Limb (tissue), 2 donors: ENCODE results near the gene SEMA3B.
"Not testable (repeated sequence)": the region's sequence is repeated elsewhere in the genome, so short reads cannot be mapped to it uniquely, and the experiment has no call there.

ENCODE experiments used
- DNase-seq, 2 donors: peaks; one replicate each; pipeline ENCODE4 v3.0.0-alpha.2; 2016; ENCODE audit errors: extremely low spot score in 2 of 2

SEMA3B gene

DNA sequence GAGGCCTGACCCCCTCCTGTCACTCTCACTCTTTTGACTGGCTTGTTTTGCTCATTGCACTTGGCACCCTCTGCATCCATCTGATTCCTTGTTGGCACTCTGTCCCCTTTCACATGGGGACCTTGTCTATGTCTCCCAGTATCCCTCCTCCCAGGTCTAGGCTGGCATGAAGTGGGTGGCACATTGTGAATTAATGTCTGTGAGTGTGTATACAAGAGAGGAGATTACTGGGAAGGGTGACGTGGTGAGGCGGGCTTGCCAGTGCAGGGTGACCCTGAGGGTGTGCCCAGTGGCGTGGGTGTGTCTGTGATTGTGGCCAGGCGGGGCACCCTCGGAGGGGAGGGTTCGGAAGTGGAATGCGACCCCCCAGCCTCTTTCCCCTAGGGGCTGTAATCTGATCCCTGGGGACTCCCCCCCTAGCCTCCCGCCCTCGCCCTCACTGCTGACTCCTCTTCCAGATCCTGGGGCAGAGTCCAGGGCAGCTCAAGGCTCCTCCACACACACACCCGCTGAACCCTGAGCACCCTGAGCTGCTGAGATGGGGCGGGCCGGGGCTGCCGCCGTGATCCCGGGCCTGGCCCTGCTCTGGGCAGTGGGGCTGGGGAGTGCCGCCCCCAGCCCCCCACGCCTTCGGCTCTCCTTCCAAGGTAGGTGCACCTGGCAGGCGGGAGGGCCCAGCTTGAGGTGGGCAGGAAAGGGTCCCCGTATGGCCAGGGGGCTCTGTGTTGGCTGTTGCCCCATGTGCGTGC is at the start of gene SEMA3B:
Gene SEMA3B (plus strand): TSS at position 445 of the 749 bp plus-strand sequence. CDS start 94 bp downstream, at position 539.
- peak in 1 of 2 donors; percentile 55 for DNase-seq

DNA sequence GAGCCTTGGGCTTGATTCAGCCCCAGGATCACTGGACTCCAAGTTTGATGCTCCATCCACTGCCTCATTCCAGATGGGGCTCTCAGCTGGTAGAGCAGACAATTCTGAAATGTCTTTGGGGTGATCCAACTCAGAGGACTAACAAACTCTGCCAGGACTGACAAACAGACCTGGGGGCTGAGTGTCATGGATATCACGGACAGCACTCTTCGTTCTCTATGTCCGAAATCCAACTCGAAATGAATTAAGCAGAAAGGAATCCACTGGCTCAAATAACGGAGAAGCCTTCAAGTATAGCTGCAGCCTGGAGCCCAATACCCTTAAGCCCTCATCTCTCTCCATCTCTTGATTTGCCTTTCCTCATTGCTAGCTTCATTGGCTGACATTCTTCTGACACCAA is 49.7 kb upstream of the SEMA3B start:
- DNase-seq = no peak

DNA sequence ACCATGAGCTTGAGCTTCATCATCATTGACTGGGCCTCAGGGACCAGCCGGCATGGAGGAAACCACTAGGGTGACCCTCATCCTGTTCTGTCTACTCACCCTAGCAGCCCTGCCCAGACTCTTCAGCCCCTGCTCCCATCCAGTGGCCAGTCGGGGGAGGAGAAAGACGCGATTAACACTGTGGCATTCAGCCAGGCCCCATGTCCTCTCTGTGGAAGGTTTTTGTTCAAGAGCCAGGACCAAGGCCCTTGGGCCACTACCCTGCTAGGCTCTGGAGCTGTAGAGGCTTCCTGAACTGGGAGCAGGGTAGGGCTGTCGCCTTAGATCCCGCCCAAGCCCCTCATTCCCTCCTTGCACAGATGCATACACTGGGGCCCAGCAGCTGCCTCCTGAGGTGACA is 48.8 kb upstream of the SEMA3B start:
- DNase-seq = no peak

DNA sequence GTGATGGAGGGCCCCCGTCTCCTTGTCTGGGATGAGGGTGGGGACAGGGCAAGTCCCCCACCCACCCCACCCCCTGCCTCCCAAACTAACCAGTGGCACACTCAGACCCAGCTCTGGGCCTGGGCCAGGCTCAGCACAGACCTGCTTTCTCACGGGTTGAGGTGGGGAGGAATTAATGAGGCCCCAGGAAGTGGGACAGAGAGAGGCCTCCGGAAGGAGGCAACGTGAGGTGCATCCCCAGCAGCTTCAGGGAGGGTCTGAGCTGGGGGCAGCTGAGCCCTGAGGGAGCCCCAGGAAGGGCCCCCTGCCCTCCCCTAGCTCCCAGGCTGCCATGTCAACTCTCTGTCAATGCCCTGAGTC is 47.9 kb upstream of the SEMA3B start:
- DNase-seq = no peak

DNA sequence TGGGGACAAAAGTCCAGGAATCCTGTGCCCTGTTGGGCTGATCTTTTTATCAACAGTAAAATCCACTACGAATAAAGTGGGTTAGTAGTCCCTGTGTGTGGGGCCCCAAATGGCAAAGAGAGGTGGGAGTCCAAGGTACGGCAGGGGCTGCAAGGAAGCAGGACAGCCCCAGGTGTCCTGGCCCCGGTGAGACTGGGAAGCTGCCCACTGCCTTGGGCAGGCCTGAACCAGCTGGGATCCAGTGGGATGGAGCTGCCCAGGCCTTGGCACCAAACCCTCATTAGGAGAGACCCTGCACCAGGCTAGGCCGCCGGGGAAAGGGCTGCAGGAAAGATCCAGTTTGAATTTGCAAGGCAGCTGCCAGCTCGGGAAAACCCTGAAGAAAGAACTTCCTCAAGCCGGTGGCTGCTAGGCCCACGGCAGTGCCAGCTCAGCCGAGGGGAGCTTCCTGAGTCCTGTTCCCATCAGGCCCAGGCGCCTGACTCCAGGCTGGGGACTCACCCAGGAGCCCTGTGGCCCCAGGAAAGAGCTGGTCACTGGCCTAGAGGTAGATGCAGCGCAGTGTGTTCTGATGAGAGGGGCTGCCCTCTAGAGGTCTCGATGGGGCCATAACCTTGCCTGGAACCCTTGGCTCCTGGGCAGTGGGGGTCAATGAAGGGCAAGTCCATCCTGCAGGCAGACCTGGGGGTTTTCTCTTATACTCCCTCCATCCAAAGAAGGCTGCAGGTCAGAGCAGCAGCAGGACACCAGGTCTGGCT is 47.4 kb upstream of the SEMA3B start:
- DNase-seq = no peak

DNA sequence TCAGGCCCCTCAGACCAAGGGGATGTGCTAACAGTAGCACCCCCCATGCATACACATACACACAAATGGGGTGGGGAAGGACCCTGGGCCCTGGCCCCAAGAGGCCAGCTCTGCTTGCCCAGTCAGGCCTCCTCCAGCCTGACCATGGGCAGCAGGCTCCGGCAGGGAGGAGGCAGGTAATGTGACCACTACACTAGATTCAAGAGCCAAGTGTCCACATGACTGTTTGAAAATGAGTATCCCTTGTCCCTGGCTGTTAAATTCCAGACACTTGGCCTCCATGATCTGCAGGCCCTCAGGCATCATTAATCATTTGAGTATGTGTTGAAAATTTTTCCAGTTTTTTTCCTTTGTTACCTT is 46.8 kb upstream of the SEMA3B start:
- no peak for DNase-seq

DNA sequence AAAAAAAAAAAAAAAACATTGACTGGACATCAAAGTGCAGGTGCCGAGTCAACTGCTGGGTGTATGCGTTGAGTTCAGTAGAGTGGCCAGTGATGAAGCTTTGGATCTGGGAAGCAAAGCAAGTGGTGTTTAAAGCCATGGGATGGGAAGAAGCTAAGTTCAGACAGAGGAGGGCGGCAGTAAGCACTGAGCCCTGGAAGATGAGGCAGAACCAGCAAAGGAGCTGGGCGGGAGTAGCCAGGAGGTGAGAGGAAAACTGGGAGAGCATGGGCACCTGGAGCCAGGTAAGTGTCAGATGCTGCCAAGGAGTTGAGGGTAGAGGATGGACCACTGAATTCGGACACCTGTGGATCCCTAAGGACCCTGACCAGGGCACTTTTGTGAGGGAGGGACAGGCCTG is 44.3 kb upstream of the SEMA3B start:
- no peak for DNase-seq

DNA sequence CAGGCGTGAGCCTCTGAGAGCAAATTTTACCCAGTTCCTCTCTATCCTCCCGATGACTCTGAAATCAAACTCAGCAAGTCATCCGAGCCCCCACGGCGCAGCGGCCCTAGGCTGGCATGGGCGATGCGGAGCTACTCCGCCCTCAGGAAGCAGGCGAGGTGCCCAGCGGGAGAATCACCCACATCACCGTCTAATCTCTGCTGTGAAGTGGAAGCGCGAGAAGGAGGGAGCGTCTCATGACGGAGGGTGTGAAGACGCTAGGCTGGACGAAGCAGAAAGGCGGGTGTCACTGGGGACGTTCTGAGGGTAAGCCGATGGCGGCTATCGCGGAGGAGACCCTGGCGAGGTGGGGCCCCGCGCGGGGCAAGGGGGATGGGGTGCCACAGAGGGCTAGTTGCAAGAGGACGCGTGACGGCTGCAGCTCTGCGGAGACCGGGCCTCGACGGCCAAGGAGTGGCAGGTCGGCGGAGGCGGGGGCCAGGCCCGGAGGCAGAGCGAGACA is 42.0 kb upstream of the SEMA3B start:
- DNase-seq = no peak

DNA sequence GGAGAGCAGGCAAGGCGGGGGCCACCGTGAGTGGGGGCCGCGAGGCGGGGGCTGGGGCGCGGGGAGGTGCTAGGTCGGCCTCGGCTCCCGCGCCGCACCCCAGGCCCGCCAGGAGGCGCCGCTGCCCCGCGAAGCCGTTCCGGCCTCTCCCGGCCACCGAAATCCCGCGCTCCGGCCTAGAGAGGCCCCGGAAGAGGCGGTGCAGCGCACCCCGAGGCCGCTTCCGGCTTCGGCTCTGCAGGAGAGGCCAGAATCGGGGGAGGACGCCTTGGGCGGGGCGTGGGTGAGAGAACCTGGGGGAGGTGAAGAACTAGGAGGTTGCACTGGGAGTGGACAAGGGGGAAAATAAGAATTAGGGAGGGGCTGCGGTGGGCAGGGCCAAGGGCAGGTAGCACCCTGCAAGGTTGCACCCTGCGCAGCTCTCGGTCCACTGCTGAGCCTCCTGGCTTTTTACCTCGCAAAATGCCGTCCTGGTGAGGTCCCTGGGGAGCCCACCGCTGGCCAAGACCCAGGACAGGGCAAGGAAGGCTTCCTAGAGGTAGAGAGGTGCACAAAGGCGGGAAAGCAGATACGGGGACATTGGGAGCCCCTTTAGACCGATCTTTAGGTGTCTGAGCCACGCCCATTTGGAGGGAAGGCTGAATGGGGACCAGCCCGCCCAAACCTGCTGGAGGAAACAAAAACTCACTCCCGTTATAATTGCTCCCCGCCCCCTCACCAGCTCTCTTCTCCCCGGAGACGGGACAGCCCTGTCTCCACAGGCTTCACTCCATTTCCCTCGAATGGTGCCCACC is 41.4 kb upstream of the SEMA3B start:
- DNase-seq = peak; percentile 94 to 95

DNA sequence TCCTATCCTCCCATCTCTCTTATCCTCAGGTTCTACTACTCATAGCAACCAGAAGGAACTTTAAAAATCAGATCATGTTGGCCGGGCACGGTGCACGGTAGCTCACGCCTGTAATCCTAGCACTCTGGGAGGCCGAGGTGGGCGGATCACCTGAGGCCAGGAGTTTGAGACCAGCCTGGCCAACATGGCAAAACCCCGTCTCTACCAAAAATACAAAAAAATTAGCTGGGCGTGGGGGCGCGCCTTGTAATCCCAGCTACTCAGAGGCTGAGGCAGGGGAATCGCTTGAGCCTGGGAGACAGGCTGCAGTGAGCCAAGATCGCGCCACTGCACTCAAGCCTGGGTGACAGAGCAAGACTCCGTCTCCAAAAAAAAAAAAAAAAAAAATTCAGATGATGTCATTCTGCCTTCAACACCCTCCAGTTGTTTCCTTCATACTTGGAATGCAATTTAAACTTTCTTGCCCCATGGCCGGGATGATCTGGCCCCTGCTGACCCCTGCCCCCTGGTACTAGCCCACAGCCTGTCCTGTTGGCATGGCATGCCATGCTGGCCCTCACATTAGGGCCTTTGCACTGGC is 40.7 kb upstream of the SEMA3B start:
- not testable (repeated sequence) for DNase-seq

DNA sequence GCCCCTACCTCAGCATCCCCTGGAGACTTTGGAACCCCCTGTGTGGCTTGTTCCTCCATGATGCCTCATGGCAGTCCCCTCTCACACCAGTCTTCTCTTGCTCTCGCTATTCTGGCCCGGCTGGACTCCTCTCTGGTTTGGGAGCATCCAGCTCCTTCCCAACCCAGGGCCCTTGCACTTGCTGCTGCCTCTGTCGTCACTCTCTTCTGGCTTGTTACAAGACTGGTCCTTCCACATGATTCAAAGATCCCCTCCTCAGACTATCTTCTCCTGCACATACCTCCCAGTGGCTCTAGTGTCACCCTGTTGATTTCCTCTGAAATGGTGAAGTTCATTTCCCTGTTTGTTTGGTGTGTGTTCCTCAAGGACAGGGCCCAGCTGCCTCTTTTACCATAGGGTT is 39.5 kb upstream of the SEMA3B start:
- DNase-seq = no peak

DNA sequence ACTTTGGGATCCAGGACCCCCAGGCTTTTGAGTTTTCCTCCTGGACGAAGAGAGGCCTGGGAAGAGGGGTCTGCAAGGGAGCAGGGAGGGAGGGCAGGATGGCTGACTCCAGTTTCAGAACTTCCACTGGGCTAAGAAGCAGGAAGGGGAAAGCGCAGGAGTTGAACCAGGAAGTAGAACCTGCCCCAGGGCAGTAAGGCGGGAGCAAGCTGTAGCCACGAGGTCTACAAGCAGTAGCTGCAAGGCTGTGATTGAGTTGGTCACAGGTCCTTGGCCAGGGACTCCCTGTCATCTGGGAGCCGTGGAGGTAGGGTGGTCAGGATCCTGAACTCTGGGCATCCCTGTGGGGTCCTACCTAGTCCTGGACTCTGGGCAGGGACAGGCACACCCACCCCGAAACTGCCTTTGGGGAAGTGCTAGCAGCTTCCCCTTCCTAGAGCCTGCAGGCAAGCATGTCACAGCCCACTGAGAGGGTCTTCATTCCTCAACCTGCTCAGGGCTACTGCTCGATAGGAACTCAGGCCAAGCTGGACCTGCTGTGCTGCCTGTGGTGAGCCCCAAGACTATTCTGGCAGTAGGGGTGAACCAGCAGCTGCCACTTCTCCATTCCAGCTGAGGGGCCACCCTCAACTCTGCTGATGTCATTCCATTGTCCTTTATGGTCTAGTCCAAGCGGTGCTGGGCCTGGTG is 38.7 kb upstream of the SEMA3B start:
- DNase-seq = no peak

DNA sequence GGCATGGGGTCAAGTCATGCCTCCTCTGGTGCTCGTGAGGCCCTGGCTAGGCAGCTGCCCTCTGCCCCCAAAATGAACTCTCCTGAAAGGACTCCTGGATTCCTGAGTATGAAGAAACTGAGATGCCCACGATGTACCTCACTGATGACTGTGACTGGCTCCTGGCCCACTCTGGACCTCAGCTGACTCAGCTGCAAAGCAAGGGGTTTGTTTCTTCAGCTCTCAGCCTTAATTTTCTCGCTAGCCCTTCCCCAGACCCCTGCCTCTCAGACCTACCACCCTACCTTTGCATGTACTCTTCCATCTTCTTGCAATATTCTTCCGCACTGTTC is 38.2 kb upstream of the SEMA3B start:
- no peak for DNase-seq

DNA sequence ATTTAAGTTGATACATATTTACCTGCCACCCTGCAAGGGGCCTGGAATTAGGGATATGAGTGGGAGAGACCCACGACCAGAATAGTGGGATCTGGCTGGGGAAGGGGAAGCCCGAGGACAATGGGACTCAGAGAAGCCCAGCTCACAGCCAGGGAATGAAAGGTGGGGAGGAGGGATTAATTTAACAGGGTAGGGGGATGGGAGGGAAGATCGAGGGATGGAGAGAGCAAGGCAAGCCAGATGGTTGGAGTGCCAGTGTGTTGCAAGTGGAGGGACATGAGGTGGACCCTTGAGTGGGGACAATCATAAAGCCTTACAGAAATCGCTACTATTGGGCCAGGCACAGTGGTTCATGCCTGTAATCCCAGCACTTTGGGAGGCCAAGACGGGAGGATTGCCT is 37.4 kb upstream of the SEMA3B start:
- DNase-seq = no peak

DNA sequence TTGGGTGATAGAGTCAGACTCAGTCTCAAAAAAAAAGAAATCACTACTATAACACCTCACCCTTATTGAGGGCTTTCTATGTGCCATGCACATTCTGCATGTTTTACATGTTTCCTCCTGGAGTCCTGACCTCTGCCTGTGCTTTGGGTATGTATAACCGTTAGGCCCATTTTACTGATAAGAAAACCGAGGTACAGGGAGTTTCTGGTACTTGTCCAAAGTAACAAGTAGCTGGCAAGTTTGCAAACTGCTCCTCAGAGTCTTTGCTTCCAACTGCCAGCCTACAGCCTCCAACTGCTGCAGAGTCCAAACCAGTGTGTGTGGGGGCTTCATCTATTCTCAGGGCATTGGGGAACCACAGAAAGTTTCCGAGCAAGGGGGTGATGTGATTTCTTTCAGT is 36.6 kb upstream of the SEMA3B start:
- no peak for DNase-seq

DNA sequence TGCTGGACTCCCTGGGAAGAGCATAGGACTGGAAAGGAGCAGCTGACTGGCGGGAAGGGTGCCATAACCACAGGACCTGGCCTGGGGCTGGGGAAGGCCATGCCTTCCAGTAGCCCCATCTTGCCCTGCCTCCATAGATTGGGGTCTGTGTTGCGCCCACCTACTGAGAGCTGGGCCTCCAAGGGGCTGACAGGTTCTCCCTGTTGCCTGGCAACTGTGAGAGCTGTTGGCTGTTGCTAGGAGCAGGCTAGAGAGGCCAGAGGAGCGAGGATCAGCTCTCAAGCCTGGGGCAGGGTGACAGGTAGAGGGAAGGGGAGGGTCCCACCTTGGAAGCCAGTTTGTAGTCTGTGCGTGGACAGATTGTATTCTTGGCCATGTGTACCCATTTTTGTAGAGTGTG is 35.8 kb upstream of the SEMA3B start:
- DNase-seq = no peak

DNA sequence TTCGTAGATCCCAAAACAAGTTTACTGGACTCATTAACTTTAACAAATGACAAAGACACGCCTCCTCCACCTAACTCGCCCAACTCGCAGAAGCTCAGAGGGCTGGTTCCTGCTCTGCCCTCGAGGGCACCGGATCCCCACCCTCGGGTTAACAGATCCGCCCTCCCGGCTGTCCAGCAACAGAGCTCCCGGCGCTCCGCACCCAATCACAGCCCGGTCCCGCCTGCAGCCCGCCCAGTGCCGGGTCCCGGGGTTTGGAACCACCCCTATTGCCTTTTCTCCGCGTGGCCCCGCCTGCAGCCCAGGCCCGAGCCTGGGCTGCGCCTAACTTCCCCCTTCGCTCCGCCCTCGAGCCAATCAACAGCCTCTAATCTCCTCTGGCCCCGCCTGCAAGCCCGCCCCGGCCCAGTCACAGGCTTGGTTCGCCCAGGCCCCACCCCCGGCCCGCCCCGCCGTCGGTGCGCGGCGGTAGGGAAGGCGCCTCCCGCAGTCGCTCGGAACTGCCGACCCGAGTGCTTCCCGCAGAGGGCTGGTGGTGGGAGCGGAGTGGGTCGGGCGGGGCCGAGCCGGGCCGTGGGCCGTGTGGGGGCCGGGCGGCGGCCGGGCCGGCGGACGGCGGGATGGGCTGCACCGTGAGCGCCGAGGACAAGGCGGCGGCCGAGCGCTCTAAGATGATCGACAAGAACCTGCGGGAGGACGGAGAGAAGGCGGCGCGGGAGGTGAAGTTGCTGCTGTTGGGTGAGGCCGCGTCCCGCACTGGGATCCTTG is 33.0 kb upstream of the SEMA3B start, which contains the start of gene GNAI2:
Gene GNAI2 (plus strand): TSS at position 489 of the 768 bp plus-strand sequence. CDS start 132 bp downstream, at position 621.
- peak; percentile 98 to 100 for DNase-seq

DNA sequence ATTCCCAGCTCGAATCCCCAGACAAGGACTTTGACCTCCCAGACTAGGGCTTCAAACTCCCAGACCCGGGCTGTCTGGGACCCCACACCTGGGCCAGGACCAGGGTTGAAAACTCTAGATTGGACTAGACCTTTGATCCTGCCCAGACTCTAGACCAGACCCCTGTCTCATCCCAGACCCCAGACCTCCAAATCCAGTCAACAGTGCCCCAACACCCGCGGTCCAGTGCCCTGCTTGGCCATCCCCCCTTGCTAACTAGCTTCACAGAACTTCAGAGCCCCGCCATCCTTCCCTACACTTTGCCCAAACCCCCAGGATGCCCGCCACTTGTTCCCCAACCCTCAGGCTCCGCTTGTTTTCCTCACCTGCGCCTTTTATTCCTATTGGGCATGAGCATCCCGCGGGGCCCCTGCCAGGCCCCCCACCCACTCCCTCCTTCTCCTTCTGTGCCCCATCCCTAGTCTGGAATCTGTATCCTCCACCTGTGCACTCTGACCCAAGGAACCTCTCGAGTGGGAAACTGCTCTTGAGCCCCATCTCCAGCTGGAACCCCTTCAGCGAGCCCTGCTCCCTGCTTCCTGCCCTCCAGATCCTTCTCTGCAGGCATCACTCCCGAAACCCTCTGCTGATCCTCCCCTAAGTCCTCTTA is 32.3 kb upstream of the SEMA3B start:
- DNase-seq = no peak

DNA sequence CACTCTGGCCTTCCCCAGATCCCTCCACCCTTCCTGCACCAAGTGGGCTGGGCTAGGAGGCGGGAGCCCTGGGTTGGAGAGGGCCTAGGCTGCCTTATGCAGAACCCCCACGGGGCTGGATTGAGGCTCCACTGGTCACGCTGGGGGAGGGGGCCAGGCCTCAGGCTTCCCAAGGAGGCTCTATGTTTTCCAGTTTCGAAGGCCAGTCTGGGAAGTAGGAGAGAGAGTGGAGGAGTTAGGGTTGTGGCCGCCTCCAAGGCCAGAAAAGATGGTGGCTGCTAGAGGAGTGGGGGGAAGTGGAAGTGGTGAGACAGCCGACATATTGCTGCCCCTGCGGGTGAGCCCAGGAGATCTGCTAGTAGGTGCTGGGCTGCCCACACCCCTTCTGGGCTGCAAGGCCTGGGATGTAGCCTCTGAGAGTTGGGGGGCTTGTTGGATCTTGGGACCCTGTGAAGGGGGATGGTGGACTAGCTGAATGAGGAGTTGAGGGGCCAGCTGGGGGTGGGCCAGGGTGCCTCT is 31.8 kb upstream of the SEMA3B start:
- DNase-seq = no peak
